SU-DHL-6 (cell line): Measurements from ENCODE around the gene CACNB4.

Experiments
- CTCF ChIP-seq: fragments of 200-600 bp; sonication (generic); IDR thresholded peaks from one replicate; pipeline ENCODE4 v1.5.1; 2017; ENCODE audit warnings: antibody characterized with exemption, mild to moderate bottlenecking, low read length, moderate library complexity; ENCODE audit not compliant: insufficient read depth, poor library complexity, severe bottlenecking
- EZH2phosphoT487 ChIP-seq: fragments of 200-600 bp; sonication (generic), shearing (Covaris generic); conservative IDR thresholded peaks from 2 replicates; pipeline ENCODE4 v1.6.1; 2018; ENCODE audit warnings: mild to moderate bottlenecking, antibody characterized with exemption, low read length, moderate library complexity, mixed read lengths

GRCh38 chr2:152099367-152100050 is 665 bp upstream of the CACNB4 start:
- no peak for TF ChIP-seq CTCF
- TF ChIP-seq EZH2phosphoT487 = no peak
